Caco-2 (cell line): ENCODE data around the gene TUFM. TPM values are rescaled to one million over a fixed set of nuclear protein-coding genes. Genes with fewer than 3 reads are reported as not detected.

Experiments
- BruUV-seq: library from RNA; stranded (reverse); fragments of 400-500 nt; replicated peaks from 2 replicates; lab custom pipeline; 2021; lab: Mats Ljungman, UMichigan
- CTCF ChIA-PET: fragments of 300-600 bp; sonication (Branson Sonifier 250); formaldehyde crosslinking; loops from one replicate; lab custom pipeline; 2022; ENCODE audit warnings: antibody characterized with exemption; lab: Charles Lee
- POLR2A ChIA-PET: fragments of 300-600 bp; sonication (Branson Sonifier 250); formaldehyde crosslinking; loops from one replicate; lab custom pipeline; 2022; ENCODE audit warnings: antibody characterized with exemption; lab: Charles Lee
- DNase-seq, 2 experiments: peaks; one replicate each; pipeline versions ENCODE4 v3.0.0 to v3.0.0-alpha.2; 2020 to 2022
- H3K27me3 ChIP-seq: replicated peaks from 2 replicates; pipeline ENCODE4 v1.6.0; 2011; ENCODE audit warnings: low read length; ENCODE audit not compliant: control insufficient read depth, insufficient read depth
- H3K36me3 ChIP-seq: 2 replicates; pipeline ENCODE4 v1.5.1; 2011; ENCODE audit warnings: low read length; ENCODE audit not compliant: control insufficient read depth, insufficient read depth
- H3K4me1 ChIP-seq: fragments of 250-450 bp; sonication (Bioruptor Pico); 2 replicates; pipeline ENCODE4 v1.5.1; 2020; ENCODE audit warnings: mild to moderate bottlenecking
- H3K4me3 ChIP-seq: 2 replicates; pipeline ENCODE4 v1.5.1; 2011; ENCODE audit warnings: low read depth, mild to moderate bottlenecking, control low read depth, low read length
- H3K9me3 ChIP-seq: fragments of 250-450 bp; sonication (Bioruptor Pico); 2 replicates; pipeline ENCODE4 v1.5.1; 2020; ENCODE audit warnings: mild to moderate bottlenecking, moderate library complexity
- H3K27ac Mint-ChIP-seq: one replicate; pipeline ENCODE4 v1.8.0; 2022; ENCODE audit warnings: mixed read lengths; ENCODE audit not compliant: unreplicated experiment
- H3K27me3 Mint-ChIP-seq: one replicate; pipeline ENCODE4 v1.8.0; 2022; ENCODE audit warnings: mixed read lengths; ENCODE audit not compliant: insufficient read depth, unreplicated experiment
- H3K36me3 Mint-ChIP-seq: one replicate; pipeline ENCODE4 v1.8.0; 2022; ENCODE audit warnings: mild to moderate bottlenecking, mixed read lengths; ENCODE audit not compliant: insufficient read depth, unreplicated experiment
- H3K4me1 Mint-ChIP-seq: one replicate; pipeline ENCODE4 v1.8.0; 2022; ENCODE audit warnings: low read depth, mixed read lengths; ENCODE audit not compliant: unreplicated experiment
- H3K4me3 Mint-ChIP-seq: one replicate; pipeline ENCODE4 v1.8.0; 2022; ENCODE audit warnings: mild to moderate bottlenecking, moderate library complexity, mixed read lengths; ENCODE audit not compliant: unreplicated experiment
- H3K9me3 Mint-ChIP-seq: one replicate; pipeline ENCODE4 v1.8.0; 2022; ENCODE audit warnings: mixed read lengths; ENCODE audit not compliant: unreplicated experiment
- CTCF ChIP-seq, 2 experiments: fragments of 200-600 bp in 1 of 2; IDR thresholded peaks; 1 replicate in 1 of 2; 2 replicates in 1 of 2; pipeline versions ENCODE4 v1.5.1 to v1.8.0; 2011 to 2022; ENCODE audit warnings: antibody characterized with exemption in 1 of 2, control low read depth in 1 of 2, inconsistent platforms in 1 of 2, low read depth in 1 of 2, low read length in 1 of 2, mild to moderate bottlenecking in 1 of 2, moderate library complexity in 1 of 2; ENCODE audit not compliant: insufficient read depth in 1 of 2, severe bottlenecking in 1 of 2, unreplicated experiment in 1 of 2
- intact Hi-C: fragments of 100-400 bp; cut with micrococcal nuclease; formaldehyde crosslinking; loops from one replicate; pipeline ENCODE4 v1.10.0; 2022; ENCODE audit not compliant: unreplicated experiment
- total RNA-seq: library from RNA; stranded (reverse); gene quantifications from 2 replicates; pipeline ENCODE4 v1.2.3, GENCODE V29; 2022

TUFM gene
- total RNA-seq, 1 experiment from 2014 or later: 207 TPM

- Histone ChIP-seq H3K9me3 (no peaks in the 10 kb centered on the region), H3K4me1 (no peaks in the 10 kb centered on the region), H3K27me3 (no peaks in the 10 kb centered on the region), H3K36me3 (no peaks in the 10 kb centered on the region; the same call in 1 of the 2 replicates), H3K4me3 (no peak overlapping the region)
- H3K27me3 Mint-ChIP-seq: no peaks in the 10 kb centered on the region
- intact Hi-C loops: no loop called here
- H3K36me3 Mint-ChIP-seq: peaks cover 99% of the 10 kb centered on the region
- BruUV-seq: no TSS peak
- H3K4me3 Mint-ChIP-seq: no peak overlapping the region
- H3K4me1 Mint-ChIP-seq: peaks cover 18% of the 10 kb centered on the region
- no peak overlapping the region for H3K27ac Mint-ChIP-seq
- no peaks in the 10 kb centered on the region for H3K9me3 Mint-ChIP-seq
- no peak for TF ChIP-seq CTCF (IDR thresholded peaks at IDR 0.05; ENCODE audit: insufficient read depth in 1 of 2, low read depth in 1 of 2, low read length in 1 of 2, severe bottlenecking in 1 of 2, unreplicated experiment in 1 of 2)
- ChIA-PET POLR2A (no interaction called here), CTCF (no interaction called here)
- DNase-seq: no peak
Observed at GRCh38 chr16:28836761-28837064, 9.4 kb downstream of the TUFM start.

GRCh38 chr16:28835864-28836760 is 10.0 kb downstream of the TUFM start:
- CTCF ChIA-PET: no interaction called here
- TSS peak; percentile 26 for BruUV-seq

More at GRCh38 chr16:28835864-28836760, 10.0 kb downstream of the TUFM start:
- POLR2A ChIA-PET: no interaction called here
- H3K4me1 Mint-ChIP-seq: peaks cover 18% of the 10 kb centered on the region
- no peak for TF ChIP-seq CTCF (IDR thresholded peaks at IDR 0.05; ENCODE audit: insufficient read depth in 1 of 2, low read depth in 1 of 2, low read length in 1 of 2, severe bottlenecking in 1 of 2, unreplicated experiment in 1 of 2)
- no peaks in the 10 kb centered on the region for H3K9me3 ChIP-seq
- no peak overlapping the region for H3K4me3 Mint-ChIP-seq
- H3K27me3 ChIP-seq: no peaks in the 10 kb centered on the region
- H3K4me3 ChIP-seq: no peak overlapping the region
- H3K36me3 ChIP-seq: no peaks in the 10 kb centered on the region; the same call in 1 of the 2 replicates
- H3K27me3 Mint-ChIP-seq: no peaks in the 10 kb centered on the region
- H3K27ac Mint-ChIP-seq: no peak overlapping the region
- intact Hi-C loops: no loop called here
- H3K4me1 ChIP-seq: no peaks in the 10 kb centered on the region
- DNase-seq: peak in 1 of 2 experiments; percentile 30
- H3K9me3 Mint-ChIP-seq: no peaks in the 10 kb centered on the region
- peaks cover 99% of the 10 kb centered on the region for H3K36me3 Mint-ChIP-seq
